Measurements from ENCODE around the gene SLC25A6. TPM values are rescaled to one million over a fixed set of nuclear protein-coding genes. Genes with fewer than 3 reads are reported as not detected.
"Not testable (repeated sequence)": the region's sequence is repeated elsewhere in the genome, so short reads cannot be mapped to it uniquely, and the experiment has no call there.

SLC25A6 gene
- 141 TPM for total RNA-seq
- long read RNA-seq, transcript SLC25A6-201 (4 exons, 2,062 nt): major isoform, 474 of 538 reads
- long read RNA-seq, partial matches to known transcripts: 33 of 538 reads
- long read RNA-seq, other reads (novel, unspliced or antisense): 31 of 538 reads

- intact Hi-C loops (cut with DNase I): loop anchor here (10.0 kb wide), 1 partner anchor 53 kb away; no protein-coding TSS in a partner anchor
- DNase-seq (peak; percentile 99), ATAC-seq (ENCODE audit: poor library complexity) (peak; percentile 93)
Observed at GRCh38 chrX:1391707-1392375, at the start of gene SLC25A6. SLC25A6 (minus strand) TSS chrX:1392113; CDS start chrX:1392009, 104 bp downstream.

GRCh38 chrX:1440506-1440905, 48.6 kb upstream of the SLC25A6 start:
- intact Hi-C loops (cut with DNase I): loop anchor here (10.0 kb wide), 1 partner anchor 46 kb away; the partner anchor contains the start of gene SLC25A6
- ATAC-seq (ENCODE audit: poor library complexity): no peak
- peak; percentile 25 for DNase-seq

- DNase-seq: no peak
- intact Hi-C loops (cut with DNase I): no loop called here
- ATAC-seq (ENCODE audit: poor library complexity): no peak
Observed at GRCh38 chrX:1435241-1435895, 43.5 kb upstream of the SLC25A6 start.

GRCh38 chrX:1434871-1435240, 42.9 kb upstream of the SLC25A6 start:
- ATAC-seq (ENCODE audit: poor library complexity): no peak
- DNase-seq: no peak
- intact Hi-C loops (cut with DNase I): no loop called here

GRCh38 chrX:1433646-1434357, 41.9 kb upstream of the SLC25A6 start:
- intact Hi-C loops (cut with DNase I): no loop called here
- DNase-seq (no peak), ATAC-seq (ENCODE audit: poor library complexity) (no peak)

GRCh38 chrX:1430451-1430850, 38.5 kb upstream of the SLC25A6 start:
- intact Hi-C loops (cut with DNase I): no loop called here
- DNase-seq (no peak), ATAC-seq (ENCODE audit: poor library complexity) (no peak)

GRCh38 chrX:1427756-1428155, 35.8 kb upstream of the SLC25A6 start:
- intact Hi-C loops (cut with DNase I): no loop called here
- ATAC-seq (ENCODE audit: poor library complexity) (no peak), DNase-seq (no peak)

- ATAC-seq (ENCODE audit: poor library complexity); intact Hi-C loops (cut with DNase I); DNase-seq: not testable (repeated sequence)
Observed at GRCh38 chrX:1426321-1426720, 34.4 kb upstream of the SLC25A6 start.

- intact Hi-C loops (cut with DNase I): no loop called here
- ATAC-seq (ENCODE audit: poor library complexity) (no peak), DNase-seq (no peak)
Observed at GRCh38 chrX:1425381-1425780, 33.5 kb upstream of the SLC25A6 start.

GRCh38 chrX:1424147-1424851, 32.4 kb upstream of the SLC25A6 start:
- ATAC-seq (ENCODE audit: poor library complexity): no peak
- intact Hi-C loops (cut with DNase I): no loop called here
- DNase-seq: no peak

- intact Hi-C loops (cut with DNase I): no loop called here
- ATAC-seq (ENCODE audit: poor library complexity) (no peak), DNase-seq (no peak)
Observed at GRCh38 chrX:1423215-1423614, 31.3 kb upstream of the SLC25A6 start.

- DNase-seq (no peak), ATAC-seq (ENCODE audit: poor library complexity) (no peak)
- intact Hi-C loops (cut with DNase I): no loop called here
Observed at GRCh38 chrX:1422135-1422465, 30.2 kb upstream of the SLC25A6 start.

GRCh38 chrX:1421433-1422134, 29.7 kb upstream of the SLC25A6 start:
- DNase-seq (peak; percentile 8), ATAC-seq (ENCODE audit: poor library complexity) (no peak)
- intact Hi-C loops (cut with DNase I): no loop called here

- ATAC-seq (ENCODE audit: poor library complexity) (no peak), DNase-seq (no peak)
- intact Hi-C loops (cut with DNase I): no loop called here
Observed at GRCh38 chrX:1420371-1420770, 28.5 kb upstream of the SLC25A6 start.

- intact Hi-C loops (cut with DNase I): no loop called here
- DNase-seq: no peak
- no peak for ATAC-seq (ENCODE audit: poor library complexity)
Observed at GRCh38 chrX:1419545-1420355, 27.8 kb upstream of the SLC25A6 start.

- DNase-seq: no peak
- intact Hi-C loops (cut with DNase I): no loop called here
- ATAC-seq (ENCODE audit: poor library complexity): peak; percentile 3
Observed at GRCh38 chrX:1418901-1419544, 27.1 kb upstream of the SLC25A6 start.

Measured in Right ventricle myocardium superior (tissue), 1 donor.